Mononuclear cell (primary cell): ENCODE measurements around the gene PHETA1. TPM values are rescaled to one million over a fixed set of nuclear protein-coding genes. Genes with fewer than 3 reads are reported as not detected.
"Not testable (repeated sequence)": the region's sequence is repeated elsewhere in the genome, so short reads cannot be mapped to it uniquely, and the experiment has no call there.

Source experiments
- H3K27me3 ChIP-seq: 2 replicates; pipeline ENCODE4 v1.6.0; 2011; ENCODE audit warnings: low read length, control low read depth; ENCODE audit not compliant: insufficient read depth
- H3K4me1 ChIP-seq: 2 replicates; pipeline ENCODE4 v1.5.1; 2011; ENCODE audit warnings: mild to moderate bottlenecking, low read length, control low read depth; ENCODE audit not compliant: insufficient read depth
- H3K4me3 ChIP-seq: 2 replicates; pipeline ENCODE4 v1.5.1; 2011; ENCODE audit warnings: mild to moderate bottlenecking, low read length, moderate library complexity
- H3K9me3 ChIP-seq: 2 replicates; pipeline ENCODE4 v1.5.1; 2011; ENCODE audit warnings: low read depth, mild to moderate bottlenecking, control low read depth, low read length
- total RNA-seq: library from RNA; depleted of rRNA; stranded (reverse); fragments of >200 nt; gene quantifications from one replicate; pipeline ENCODE4 v1.2.3, GENCODE V29; 2012

PHETA1 gene
- total RNA-seq, 1 donor, result 2.7 TPM

- Histone ChIP-seq H3K4me3 (peak overlapping the region; percentile 26), H3K9me3 (no peaks in the 10 kb centered on the region), H3K4me1 (peaks cover 86% of the 10 kb centered on the region)
Observed at GRCh38 chr12:111408686-111409402, 39.9 kb upstream of the PHETA1 start.

GRCh38 chr12:111408116-111408440 is 39.2 kb upstream of the PHETA1 start:
- H3K4me1 ChIP-seq, result peaks cover 86% of the 10 kb centered on the region
- H3K9me3 ChIP-seq, result no peaks in the 10 kb centered on the region
- H3K4me3 ChIP-seq, result peak overlapping the region; percentile 96
- no peaks in the 10 kb centered on the region for H3K27me3 ChIP-seq

More at GRCh38 chr12:111408686-111409402, 39.9 kb upstream of the PHETA1 start:
- no peaks in the 10 kb centered on the region for H3K27me3 ChIP-seq

- Histone ChIP-seq H3K27me3 (no peaks in the 10 kb centered on the region), H3K9me3 (no peaks in the 10 kb centered on the region), H3K4me3 (peak overlapping the region; percentile 96), H3K4me1 (peaks cover 86% of the 10 kb centered on the region)
Observed at GRCh38 chr12:111407377-111408115, 38.7 kb upstream of the PHETA1 start.

GRCh38 chr12:111406474-111407376 is 37.8 kb upstream of the PHETA1 start:
- H3K4me1 ChIP-seq, result peaks cover 79% of the 10 kb centered on the region
- peak overlapping the region; percentile 96 for H3K4me3 ChIP-seq
- H3K9me3 ChIP-seq, result no peaks in the 10 kb centered on the region
- H3K27me3 ChIP-seq, result no peaks in the 10 kb centered on the region

- Histone ChIP-seq H3K4me1 (peaks cover 71% of the 10 kb centered on the region), H3K9me3 (no peaks in the 10 kb centered on the region), H3K4me3 (peak within 1 kb of the TSS; percentile 96), H3K27me3 (no peaks in the 10 kb centered on the region)
Observed at GRCh38 chr12:111405859-111406473, 37.1 kb upstream of the PHETA1 start, which contains the start of gene SH2B3. TSS of gene SH2B3 (plus strand) at chr12:111405923. CDS start at chr12:111418146, 12,223 bp downstream.

- Histone ChIP-seq H3K9me3 (no peaks in the 10 kb centered on the region), H3K27me3 (no peaks in the 10 kb centered on the region), H3K4me1 (peaks cover 66% of the 10 kb centered on the region), H3K4me3 (peak overlapping the region; percentile 96)
Observed at GRCh38 chr12:111405149-111405858, 36.4 kb upstream of the PHETA1 start.

- Histone ChIP-seq H3K9me3 (no peaks in the 10 kb centered on the region), H3K27me3 (no peaks in the 10 kb centered on the region), H3K4me3 (peak overlapping the region; percentile 96), H3K4me1 (peaks cover 66% of the 10 kb centered on the region)
Observed at GRCh38 chr12:111404362-111405148, 35.7 kb upstream of the PHETA1 start.

GRCh38 chr12:111402490-111402824 is 33.6 kb upstream of the PHETA1 start:
- peaks cover 64% of the 10 kb centered on the region for H3K4me1 ChIP-seq
- H3K4me3 ChIP-seq, H3K27me3 ChIP-seq, H3K9me3 ChIP-seq: not testable (repeated sequence)

- Histone ChIP-seq H3K4me3 (no peak overlapping the region), H3K27me3 (no peaks in the 10 kb centered on the region), H3K4me1 (peaks cover 66% of the 10 kb centered on the region), H3K9me3 (no peaks in the 10 kb centered on the region)
Observed at GRCh38 chr12:111401167-111401605, 32.3 kb upstream of the PHETA1 start.

GRCh38 chr12:111399741-111400404 is 31.0 kb upstream of the PHETA1 start:
- H3K4me1 ChIP-seq, result peaks cover 68% of the 10 kb centered on the region
- not testable (repeated sequence) for H3K9me3 ChIP-seq, H3K27me3 ChIP-seq, H3K4me3 ChIP-seq

GRCh38 chr12:111398530-111398929 is 29.6 kb upstream of the PHETA1 start:
- Histone ChIP-seq H3K4me1 (peaks cover 66% of the 10 kb centered on the region), H3K27me3 (no peaks in the 10 kb centered on the region)

GRCh38 chr12:111396726-111397445 is 28.0 kb upstream of the PHETA1 start:
- Histone ChIP-seq H3K9me3 (no peaks in the 10 kb centered on the region), H3K27me3 (no peaks in the 10 kb centered on the region), H3K4me1 (peaks cover 69% of the 10 kb centered on the region), H3K4me3 (no peak overlapping the region)

More at GRCh38 chr12:111398530-111398929, 29.6 kb upstream of the PHETA1 start:
- H3K4me3 ChIP-seq, result no peak overlapping the region
- no peaks in the 10 kb centered on the region for H3K9me3 ChIP-seq

- H3K4me3 ChIP-seq, H3K9me3 ChIP-seq, H3K27me3 ChIP-seq: not testable (repeated sequence)
- H3K4me1 ChIP-seq, result peaks cover 71% of the 10 kb centered on the region
Observed at GRCh38 chr12:111396271-111396670, 27.4 kb upstream of the PHETA1 start.
